Measurements from ENCODE around the gene ARHGEF38. TPM values are rescaled to one million over a fixed set of nuclear protein-coding genes. Genes with fewer than 3 reads are reported as not detected.

The ARHGEF38 gene
- total RNA-seq, 3 donors from 2014 or later (not counting 1 experiment from before 2014, with no cell fraction given), result not detected

DNA sequence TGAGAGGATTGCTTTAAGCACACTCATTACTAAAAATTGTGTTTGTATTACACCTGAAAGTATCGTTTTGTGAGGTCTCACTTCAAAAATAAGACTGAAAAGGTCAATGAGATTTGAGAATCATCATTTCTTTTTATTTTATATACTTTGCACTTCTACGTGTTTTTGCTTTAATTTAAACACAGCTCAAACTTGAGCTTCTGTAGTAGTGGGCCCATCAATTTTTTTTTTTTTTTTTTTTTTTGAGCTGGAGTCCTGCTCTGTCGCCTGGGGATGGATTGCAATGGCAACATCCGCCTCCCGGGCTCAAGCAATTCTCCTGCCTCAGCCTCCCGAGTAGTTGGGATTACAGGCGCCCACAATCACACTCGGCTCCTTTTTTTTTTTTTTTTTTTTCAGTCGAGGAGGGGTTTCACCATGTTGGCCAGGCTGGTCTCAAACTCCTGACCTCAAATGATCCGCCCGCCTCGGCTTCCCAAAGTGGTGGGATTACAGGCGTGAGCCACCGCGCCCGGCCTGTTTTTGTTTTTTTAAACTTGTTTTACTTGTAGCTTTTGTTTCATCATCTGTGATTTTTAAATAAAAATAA, 157.7 kb downstream of the ARHGEF38 start:
- 93% methylated on average over 12 of the region's 16 CpGs for WGBS (ENCODE audit: insufficient coverage)
- Mint-ChIP-seq H3K36me3 (no peaks in the 10 kb centered on the region), H3K27ac (no peak overlapping the region)

DNA sequence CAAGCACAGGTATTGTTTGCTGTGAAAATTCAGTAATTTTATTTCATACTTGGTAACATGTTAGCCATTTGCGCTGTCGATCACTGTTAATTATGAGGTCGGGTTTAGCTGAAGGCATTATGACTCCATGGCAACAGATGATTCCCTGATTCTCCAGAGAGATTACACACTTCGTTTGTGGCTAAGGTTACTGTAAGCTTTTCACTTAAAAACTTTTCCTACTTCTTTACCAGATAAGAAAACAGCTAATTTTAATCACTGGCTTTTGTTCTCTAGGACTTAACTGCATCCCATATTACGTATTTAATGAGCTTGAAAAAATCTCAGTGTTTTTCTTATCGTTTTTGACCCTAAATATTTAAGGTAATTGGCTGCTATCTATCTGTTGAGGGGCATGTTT, 158.3 kb downstream of the ARHGEF38 start:
- no peak overlapping the region for H3K27ac ChIP-seq (ENCODE audit: low read length)
- no peaks in the 10 kb centered on the region for H3K9me3 Mint-ChIP-seq
- H3K27me3 ChIP-seq (ENCODE audit: control insufficient read depth, insufficient read depth, low read length), result no peaks in the 10 kb centered on the region
- no peak overlapping the region for H3K4me3 Mint-ChIP-seq
- WGBS (ENCODE audit: insufficient coverage), result 96% methylated on average over 6 of the region's 6 CpGs
- no peaks in the 10 kb centered on the region for H3K36me3 Mint-ChIP-seq
- H3K36me3 ChIP-seq (ENCODE audit: control insufficient read depth, insufficient read depth, low read length), result no peaks in the 10 kb centered on the region
- peaks cover 3% of the 10 kb centered on the region for H3K4me1 ChIP-seq (ENCODE audit: control insufficient read depth, insufficient read depth, low read length)
- intact Hi-C loops (cut with micrococcal nuclease), result no loop called here
- peaks cover 23 to 28% of the 10 kb centered on the region in 2 donors for H3K4me1 Mint-ChIP-seq
- H3K9me3 ChIP-seq (ENCODE audit: control insufficient read depth, insufficient read depth, low read length), result no peaks in the 10 kb centered on the region
- H3K4me3 ChIP-seq (ENCODE audit: low read length), result no peak overlapping the region
- DNase-seq, result no peak
- H3K27ac Mint-ChIP-seq, result no peak overlapping the region
- H3K27me3 Mint-ChIP-seq (ENCODE audit: low read depth in 2 of 2), result no peaks in the 10 kb centered on the region
- ATAC-seq, result no peak
- TF ChIP-seq, protein P1, sequence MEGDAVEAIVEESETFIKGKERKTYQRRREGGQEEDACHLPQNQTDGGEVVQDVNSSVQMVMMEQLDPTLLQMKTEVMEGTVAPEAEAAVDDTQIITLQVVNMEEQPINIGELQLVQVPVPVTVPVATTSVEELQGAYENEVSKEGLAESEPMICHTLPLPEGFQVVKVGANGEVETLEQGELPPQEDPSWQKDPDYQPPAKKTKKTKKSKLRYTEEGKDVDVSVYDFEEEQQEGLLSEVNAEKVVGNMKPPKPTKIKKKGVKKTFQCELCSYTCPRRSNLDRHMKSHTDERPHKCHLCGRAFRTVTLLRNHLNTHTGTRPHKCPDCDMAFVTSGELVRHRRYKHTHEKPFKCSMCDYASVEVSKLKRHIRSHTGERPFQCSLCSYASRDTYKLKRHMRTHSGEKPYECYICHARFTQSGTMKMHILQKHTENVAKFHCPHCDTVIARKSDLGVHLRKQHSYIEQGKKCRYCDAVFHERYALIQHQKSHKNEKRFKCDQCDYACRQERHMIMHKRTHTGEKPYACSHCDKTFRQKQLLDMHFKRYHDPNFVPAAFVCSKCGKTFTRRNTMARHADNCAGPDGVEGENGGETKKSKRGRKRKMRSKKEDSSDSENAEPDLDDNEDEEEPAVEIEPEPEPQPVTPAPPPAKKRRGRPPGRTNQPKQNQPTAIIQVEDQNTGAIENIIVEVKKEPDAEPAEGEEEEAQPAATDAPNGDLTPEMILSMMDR (IDR thresholded peaks at IDR 0.05), result no peak

More for the DNA sequence above, 157.7 kb downstream of the ARHGEF38 start:
- ATAC-seq (no peak), DNase-seq (no peak)
- H3K4me3 ChIP-seq (ENCODE audit: low read length), result no peak overlapping the region
- Mint-ChIP-seq H3K4me1 (peaks cover 23 to 32% of the 10 kb centered on the region in 2 donors), H3K27me3 (ENCODE audit: low read depth in 2 of 2) (no peaks in the 10 kb centered on the region), H3K4me3 (peak overlapping the region; percentile 67), H3K9me3 (no peaks in the 10 kb centered on the region)
- TF ChIP-seq, protein P1 (IDR thresholded peaks at IDR 0.05), result no peak
- H3K9me3 ChIP-seq (ENCODE audit: control insufficient read depth, insufficient read depth, low read length), result no peaks in the 10 kb centered on the region
- H3K4me1 ChIP-seq (ENCODE audit: control insufficient read depth, insufficient read depth, low read length), result peaks cover 3% of the 10 kb centered on the region
- no peak overlapping the region for H3K27ac ChIP-seq (ENCODE audit: low read length)
- no peaks in the 10 kb centered on the region for H3K27me3 ChIP-seq (ENCODE audit: control insufficient read depth, insufficient read depth, low read length)
- intact Hi-C loops (cut with micrococcal nuclease), result no loop called here
- no peaks in the 10 kb centered on the region for H3K36me3 ChIP-seq (ENCODE audit: control insufficient read depth, insufficient read depth, low read length)

DNA sequence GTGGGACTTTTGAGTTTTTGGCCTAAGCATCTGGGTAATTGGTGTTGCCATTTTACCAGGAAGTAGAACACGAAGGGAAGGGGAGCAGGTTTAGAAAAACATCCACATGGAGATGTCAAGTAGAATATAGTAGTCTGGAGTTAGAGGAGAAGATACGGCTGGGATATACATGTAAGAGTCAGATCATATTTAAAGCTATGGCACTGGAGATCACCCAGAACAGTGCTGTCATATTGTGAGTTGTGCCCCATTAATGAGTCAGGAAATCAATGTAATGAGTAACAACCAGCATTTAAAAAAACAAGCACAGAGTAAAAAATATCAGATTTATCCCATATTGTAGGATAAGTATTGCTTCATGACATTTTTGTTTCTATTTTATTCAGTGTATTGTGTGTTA, 160.3 kb downstream of the ARHGEF38 start:
- Mint-ChIP-seq H3K27ac (no peak overlapping the region), H3K4me1 (peaks cover 9% of the 10 kb centered on the region in 2 donors), H3K36me3 (no peaks in the 10 kb centered on the region), H3K9me3 (no peaks in the 10 kb centered on the region), H3K4me3 (no peak overlapping the region), H3K27me3 (ENCODE audit: low read depth in 2 of 2) (no peaks in the 10 kb centered on the region)
- no peak overlapping the region for H3K27ac ChIP-seq (ENCODE audit: low read length)
- no peaks in the 10 kb centered on the region for H3K36me3 ChIP-seq (ENCODE audit: control insufficient read depth, insufficient read depth, low read length)
- peaks cover 3% of the 10 kb centered on the region for H3K4me1 ChIP-seq (ENCODE audit: control insufficient read depth, insufficient read depth, low read length)
- WGBS (ENCODE audit: insufficient coverage), result 91% methylated on average over 2 of the region's 2 CpGs
- ATAC-seq (no peak), DNase-seq (no peak)
- no peak overlapping the region for H3K4me3 ChIP-seq (ENCODE audit: low read length)
- intact Hi-C loops (cut with micrococcal nuclease), result no loop called here
- TF ChIP-seq, protein P1 (IDR thresholded peaks at IDR 0.05), result no peak
- H3K9me3 ChIP-seq (ENCODE audit: control insufficient read depth, insufficient read depth, low read length), result no peaks in the 10 kb centered on the region
- H3K27me3 ChIP-seq (ENCODE audit: control insufficient read depth, insufficient read depth, low read length), result no peaks in the 10 kb centered on the region

DNA sequence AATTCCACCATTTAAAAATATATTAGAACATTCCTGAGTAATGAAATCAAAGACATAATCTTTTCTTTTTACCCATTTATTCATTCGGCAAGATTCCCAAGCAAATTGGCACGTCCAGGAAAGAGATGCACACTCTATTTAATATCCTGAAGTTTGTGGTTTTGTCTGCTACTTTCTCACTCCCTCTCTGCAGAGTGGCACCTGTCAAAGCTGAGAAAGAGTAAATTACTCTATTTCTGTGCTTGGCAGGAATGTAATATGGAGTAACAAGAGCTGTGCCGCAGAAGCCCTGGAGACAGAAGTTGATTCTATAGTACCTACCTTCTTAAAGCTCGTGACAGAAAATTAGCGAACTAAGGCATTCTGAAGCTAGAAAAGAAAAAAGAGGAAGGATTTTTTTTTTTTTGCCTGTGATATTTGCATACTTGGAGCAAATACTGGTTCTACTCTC, 161.7 kb downstream of the ARHGEF38 start:
- Mint-ChIP-seq H3K4me1 (peaks cover 4% of the 10 kb centered on the region in 2 donors), H3K27ac (no peak overlapping the region), H3K9me3 (no peaks in the 10 kb centered on the region), H3K4me3 (no peak overlapping the region), H3K27me3 (ENCODE audit: low read depth in 2 of 2) (no peaks in the 10 kb centered on the region), H3K36me3 (no peaks in the 10 kb centered on the region)
- Histone ChIP-seq H3K27ac (ENCODE audit: low read length) (no peak overlapping the region), H3K36me3 (ENCODE audit: control insufficient read depth, insufficient read depth, low read length) (no peaks in the 10 kb centered on the region), H3K4me3 (ENCODE audit: low read length) (no peak overlapping the region), H3K4me1 (ENCODE audit: control insufficient read depth, insufficient read depth, low read length) (peaks cover 2% of the 10 kb centered on the region), H3K9me3 (ENCODE audit: control insufficient read depth, insufficient read depth, low read length) (no peaks in the 10 kb centered on the region), H3K27me3 (ENCODE audit: control insufficient read depth, insufficient read depth, low read length) (no peaks in the 10 kb centered on the region)
- WGBS (ENCODE audit: insufficient coverage), result 19% methylated on average over 2 of the region's 5 CpGs
- DNase-seq (no peak), ATAC-seq (no peak)
- TF ChIP-seq, protein P1 (IDR thresholded peaks at IDR 0.05), result no peak
- intact Hi-C loops (cut with micrococcal nuclease), result no loop called here
